Muscle of arm (tissue), 12 donors: ENCODE results near the gene ESPL1. TPM values are rescaled to one million over a fixed set of nuclear protein-coding genes. Genes with fewer than 3 reads are reported as not detected.

Source experiments
- DNase-seq: peaks from one replicate; pipeline ENCODE4 v3.0.0-alpha.2; 2013
- polyA plus RNA-seq, 12 donors: library from polyadenylated mRNA; unstranded; fragments of 120-200 nt; gene quantifications; one replicate each; pipeline ENCODE4 v1.2.1, GENCODE V29; 2013; ENCODE audit not compliant: insufficient read length in 12 of 12

ESPL1 gene
- polyA plus RNA-seq, 12 donors = 3.2 to 13.1 (median 6.0) TPM; not detected in 1

GRCh38 chr12:53336181-53336681, 68.1 kb downstream of the ESPL1 start, which contains the start of gene SP7:
Gene SP7, minus strand, starts transcription at chr12:53336354. Its CDS starts 708 bp downstream, at chr12:53335646.
- DNase-seq = no peak

- no peak for DNase-seq
Observed at GRCh38 chr12:53338017-53338416, 69.9 kb downstream of the ESPL1 start.

DNA sequence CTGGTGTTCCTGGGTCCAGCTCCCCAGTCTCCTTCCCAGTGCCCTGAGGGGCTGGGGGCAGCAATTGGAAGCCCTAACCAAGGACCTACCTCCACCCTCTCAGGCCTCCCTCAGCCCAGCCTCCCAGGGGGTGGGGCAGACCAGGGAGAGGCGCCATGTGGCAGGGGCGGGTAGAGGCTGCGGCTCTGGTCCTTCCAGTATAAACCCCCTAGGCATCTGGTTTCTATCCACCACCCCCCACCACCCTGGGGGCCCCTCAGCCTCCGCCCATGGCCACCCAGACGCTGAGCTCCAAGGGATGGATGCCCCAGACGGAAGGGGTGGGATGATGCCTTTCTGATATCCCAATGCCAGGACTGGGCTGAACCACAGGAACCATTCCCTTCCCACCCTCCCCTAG, 70.8 kb downstream of the ESPL1 start:
- no peak for DNase-seq

DNA sequence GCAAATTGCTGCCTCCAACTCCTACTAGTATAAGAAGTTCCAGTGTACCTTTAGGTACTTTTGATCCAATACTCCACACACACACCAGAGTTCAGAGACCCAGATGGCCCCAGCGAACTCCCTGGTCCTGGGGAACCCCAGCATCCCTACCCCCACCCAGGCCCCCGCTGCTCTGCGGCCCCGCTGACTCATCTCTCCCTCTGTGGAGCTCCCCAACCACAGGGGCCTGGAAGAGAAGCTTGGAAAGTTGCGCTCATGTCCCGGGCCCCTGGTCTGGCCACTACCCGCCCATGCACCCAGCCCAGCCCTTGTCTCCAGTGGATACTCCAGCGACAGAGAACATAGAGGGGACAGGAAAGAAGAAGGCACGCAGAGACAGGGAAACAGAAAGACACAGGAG, 72.3 kb downstream of the ESPL1 start:
- no peak for DNase-seq

Other genes with a start within 250 kb of the ESPL1 start
- 100 to 1,000 TPM in 5 of 12 donors, 10 to 100 TPM in 7; 61.4 to 665 (median 96.2) TPM for gene TNS2, start 218.2 kb upstream of the ESPL1 start, polyA plus RNA-seq
- 10 to 100 TPM in 11 of 12 donors, not detected in 1; 14.7 to 34.8 (median 17.9) TPM for gene SPRYD3, start 188.9 kb upstream of the ESPL1 start, polyA plus RNA-seq
- 100 to 1,000 TPM in 1 of 12 donors, 10 to 100 TPM in 10, not detected in 1; 47.3 to 106 (median 67.0) TPM for gene IGFBP6, start 170.6 kb upstream of the ESPL1 start, polyA plus RNA-seq
- 1 to 10 TPM in 1 of 12 donors, under 1 TPM in 10, not detected in 1; 0.13 to 8.0 (median 0.24) TPM for gene SOAT2, start 164.8 kb upstream of the ESPL1 start, polyA plus RNA-seq
- gene ZNF740, start 87.6 kb upstream of the ESPL1 start, polyA plus RNA-seq = 10 to 100 TPM in 11 of 12 donors, not detected in 1; 16.0 to 37.8 (median 30.9) TPM
- gene CSAD, start 87.4 kb upstream of the ESPL1 start, polyA plus RNA-seq = 10 to 100 TPM in 11 of 12 donors, not detected in 1; 12.8 to 88.6 (median 39.1) TPM
- gene ITGB7, start 61.0 kb upstream of the ESPL1 start, polyA plus RNA-seq = 1 to 10 TPM in 1 of 12 donors, under 1 TPM in 9, not detected in 2; 0.31 to 4.2 (median 0.84) TPM
- gene RARG, start 36.1 kb upstream of the ESPL1 start, polyA plus RNA-seq = 10 to 100 TPM in 11 of 12 donors, not detected in 1; 17.8 to 72.7 (median 26.0) TPM
- 100 to 1,000 TPM in 11 of 12 donors, not detected in 1; 330 to 592 (median 511) TPM for gene PFDN5, start 27.2 kb downstream of the ESPL1 start, polyA plus RNA-seq
- gene MYG1, start 31.4 kb downstream of the ESPL1 start, polyA plus RNA-seq = 10 to 100 TPM in 11 of 12 donors, not detected in 1; 14.9 to 36.4 (median 32.3) TPM
- gene AAAS, start 53.3 kb downstream of the ESPL1 start, polyA plus RNA-seq = 10 to 100 TPM in 11 of 12 donors, not detected in 1; 34.7 to 68.7 (median 52.3) TPM
- 1 to 10 TPM in 1 of 12 donors, under 1 TPM in 5, not detected in 6; 0.05 to 1.2 (median 0.22) TPM for gene SP7, start 68.1 kb downstream of the ESPL1 start, polyA plus RNA-seq
- 10 to 100 TPM in 11 of 12 donors, not detected in 1; 37.9 to 66.0 (median 43.3) TPM for gene SP1, start 111.9 kb downstream of the ESPL1 start, polyA plus RNA-seq
- gene AMHR2, start 155.6 kb downstream of the ESPL1 start, polyA plus RNA-seq = under 1 TPM in 1 of 12 donors, not detected in 11; 0.07 TPM
- 100 to 1,000 TPM in 1 of 12 donors, 10 to 100 TPM in 10, not detected in 1; 42.5 to 197 (median 51.4) TPM for gene PRR13, start 173.4 kb downstream of the ESPL1 start, polyA plus RNA-seq
- 100 to 1,000 TPM; 459 to 676 (median 588) TPM for gene PCBP2, start 183.8 kb downstream of the ESPL1 start, polyA plus RNA-seq
- 10 to 100 TPM in 11 of 12 donors, not detected in 1; 10.2 to 36.0 (median 14.1) TPM for gene MAP3K12, start 231.2 kb downstream of the ESPL1 start, polyA plus RNA-seq
- gene TARBP2, start 233.0 kb downstream of the ESPL1 start, polyA plus RNA-seq = 10 to 100 TPM in 11 of 12 donors, not detected in 1; 16.6 to 27.2 (median 23.1) TPM
- 1 to 10 TPM in 1 of 12 donors, under 1 TPM in 5, not detected in 6; 0.40 to 2.4 (median 0.69) TPM for gene NPFF, start 239.2 kb downstream of the ESPL1 start, polyA plus RNA-seq